GM12865 (cell line): ENCODE measurements around the gene CFAP74.

Experiments
- DNase-seq: peaks from one replicate; pipeline ENCODE4 v3.0.0; 2010; ENCODE audit warnings: low read depth
- H3K4me3 ChIP-seq: 2 replicates; pipeline ENCODE4 v1.5.1; 2011; ENCODE audit warnings: mild to moderate bottlenecking, low read depth, low read length, control low read depth
- CTCF ChIP-seq: IDR thresholded peaks from 2 replicates; pipeline ENCODE4 v1.5.1; 2011; ENCODE audit warnings: low read length, control low read depth, low read depth, inconsistent platforms; ENCODE audit not compliant: insufficient read depth; ENCODE audit errors: missing control alignments

CFAP74 gene

GRCh38 chr1:1898246-1898933 lies 105.2 kb downstream of the CFAP74 start:
- H3K4me3 ChIP-seq, result no peak overlapping the region
- TF ChIP-seq CTCF, result no peak
- DNase-seq, result no peak

- no peak overlapping the region for H3K4me3 ChIP-seq
- no peak for DNase-seq
- TF ChIP-seq CTCF, result no peak
These were observed 107.9 kb downstream of the CFAP74 start for GRCh38 chr1:1895456-1896336.

- H3K4me3 ChIP-seq, result no peak overlapping the region
- TF ChIP-seq CTCF, result no peak
- DNase-seq, result no peak
These were observed 108.5 kb downstream of the CFAP74 start for GRCh38 chr1:1895060-1895418.

- no peak overlapping the region for H3K4me3 ChIP-seq
- TF ChIP-seq CTCF, result no peak
- DNase-seq, result no peak
These were observed 109.1 kb downstream of the CFAP74 start for GRCh38 chr1:1894354-1895059.

GRCh38 chr1:1893997-1894353 lies 109.6 kb downstream of the CFAP74 start:
- TF ChIP-seq CTCF, result no peak
- no peak for DNase-seq
- no peak overlapping the region for H3K4me3 ChIP-seq

- H3K4me3 ChIP-seq, result no peak overlapping the region
- no peak for DNase-seq
- TF ChIP-seq CTCF, result no peak
These were observed 110.1 kb downstream of the CFAP74 start for GRCh38 chr1:1893291-1893985.
